H1 (cell line): ENCODE measurements around the gene MORC1. TPM values are rescaled to one million over a fixed set of nuclear protein-coding genes. Genes with fewer than 3 reads are reported as not detected.

ENCODE experiments used
- CTCF ChIA-PET: fragments of 300-600 bp; sonication (Branson Sonifier 250); formaldehyde crosslinking; loops from one replicate; lab custom pipeline; 2021; ENCODE audit not compliant: partially characterized antibody; lab: Charles Lee
- POLR2A ChIA-PET: fragments of 300-600 bp; sonication (Branson Sonifier 250); formaldehyde crosslinking; loops from one replicate; lab custom pipeline; 2021; ENCODE audit warnings: inconsistent platforms; ENCODE audit not compliant: partially characterized antibody; lab: Charles Lee
- DNase-seq, 2 experiments: peaks; one replicate each; pipeline versions ENCODE4 v3.0.0 to v3.0.0-alpha.2; 2010 to 2022; ENCODE audit warnings: low spot score in 2 of 2, low read depth in 1 of 2, mixed read lengths in 1 of 2
- FAIRE-seq: peaks from 2 replicates; lab custom pipeline; 2011; peaks lifted over from hg19 to GRCh38; lab: Jason Lieb, UNC
- H2AFZ ChIP-seq: 2 replicates; pipeline ENCODE4 v1.8.1; 2012; ENCODE audit warnings: low read length, inconsistent platforms
- H2AK5ac ChIP-seq: 2 replicates; pipeline ENCODE4 v1.6.1; 2013; ENCODE audit warnings: low read depth, low read length
- H2BK120ac ChIP-seq: replicated peaks from 2 replicates; pipeline ENCODE3; 2013; ENCODE audit warnings: low read depth, low read length, inconsistent platforms
- H2BK12ac ChIP-seq: 2 replicates; pipeline ENCODE4 v1.6.1; 2013; ENCODE audit warnings: low read depth, low read length
- H2BK15ac ChIP-seq: 2 replicates; pipeline ENCODE4 v1.6.1; 2013; ENCODE audit warnings: low read length
- H2BK20ac ChIP-seq: 2 replicates; pipeline ENCODE4 v1.6.1; 2013; ENCODE audit warnings: low read length
- H2BK5ac ChIP-seq: 2 replicates; pipeline ENCODE4 v1.6.1; 2013; ENCODE audit warnings: low read depth, low read length
- H3K14ac ChIP-seq: 2 replicates; pipeline ENCODE4 v1.6.1; 2013; ENCODE audit warnings: inconsistent platforms; ENCODE audit not compliant: insufficient read length
- H3K18ac ChIP-seq: 2 replicates; pipeline ENCODE4 v1.6.1; 2013; ENCODE audit warnings: low read length; ENCODE audit errors: extremely low read depth
- H3K23ac ChIP-seq: 2 replicates; pipeline ENCODE4 v1.6.1; 2013; ENCODE audit warnings: inconsistent platforms; ENCODE audit not compliant: insufficient read length
- H3K23me2 ChIP-seq: 2 replicates; pipeline ENCODE4 v1.6.1; 2013; ENCODE audit warnings: low read depth, low read length
- H3K27ac ChIP-seq: 2 replicates; pipeline ENCODE4 v1.6.1; 2011; ENCODE audit warnings: low read depth, low read length, inconsistent platforms
- H3K27me3 ChIP-seq, 4 experiments: replicated peaks in 1 of 4; 1 replicate in 1 of 4; 2 replicates in 3 of 4; pipeline versions ENCODE4 v1.6.1 to v1.8.1; 2011 to 2013; ENCODE audit warnings: low read length in 3 of 4, mild to moderate bottlenecking in 3 of 4, inconsistent platforms in 2 of 4, mixed read lengths in 2 of 4, moderate library complexity in 1 of 4; ENCODE audit not compliant: control insufficient read depth in 3 of 4, insufficient read depth in 3 of 4; ENCODE audit errors: extremely low read depth in 1 of 4
- H3K36me3 ChIP-seq, 4 experiments: 2 replicates each; pipeline versions ENCODE4 v1.6.1 to v1.8.1; 2011 to 2013; ENCODE audit warnings: mild to moderate bottlenecking in 4 of 4, low read length in 3 of 4, moderate library complexity in 2 of 4, control low read depth in 1 of 4, inconsistent platforms in 1 of 4; ENCODE audit not compliant: insufficient read depth in 4 of 4, control insufficient read depth in 2 of 4
- H3K4ac ChIP-seq: replicated peaks from 2 replicates; pipeline ENCODE3; 2013; ENCODE audit warnings: low read length, low read depth, mixed read lengths, inconsistent platforms; ENCODE audit not compliant: insufficient read length
- H3K4me1 ChIP-seq, 4 experiments: replicated peaks in 1 of 4; 1 replicate in 1 of 4; 2 replicates in 3 of 4; pipeline versions ENCODE4 v1.6.1 to v1.8.1; 2011 to 2013; ENCODE audit warnings: low read length in 3 of 4, inconsistent platforms in 2 of 4, mixed read lengths in 1 of 4; ENCODE audit not compliant: insufficient read depth in 4 of 4, control insufficient read depth in 3 of 4
- H3K4me2 ChIP-seq, 2 experiments: 2 replicates each; pipeline versions ENCODE4 v1.6.1 to v1.8.1; 2011 to 2013; ENCODE audit warnings: low read depth in 2 of 2, low read length in 2 of 2, control low read depth in 1 of 2, inconsistent platforms in 1 of 2, mild to moderate bottlenecking in 1 of 2; ENCODE audit not compliant: insufficient read depth in 1 of 2
- H3K4me3 ChIP-seq, 4 experiments: fragments of 200-600, 300-600 bp in 1 of 4; sonication (generic), shearing (Covaris generic), sonication (Bioruptor Twin) in 1 of 4; 2 replicates each; pipeline versions ENCODE4 v1.5.1 to v1.8.1; 2011 to 2016; ENCODE audit warnings: low read length in 4 of 4, low read depth in 3 of 4, control low read depth in 2 of 4, inconsistent platforms in 2 of 4, mild to moderate bottlenecking in 2 of 4, mixed read lengths in 1 of 4, moderate library complexity in 1 of 4; ENCODE audit not compliant: insufficient read depth in 2 of 4; ENCODE audit errors: extremely low read depth in 1 of 4
- H3K56ac ChIP-seq: replicated peaks from 2 replicates; pipeline ENCODE3; 2013; ENCODE audit warnings: low read depth, mild to moderate bottlenecking, mixed read lengths, low read length, inconsistent platforms; ENCODE audit not compliant: insufficient read length
- H3K79me1 ChIP-seq: 2 replicates; pipeline ENCODE4 v1.6.1; 2013; ENCODE audit warnings: low read depth, low read length, control low read depth
- H3K79me2 ChIP-seq, 2 experiments: 2 replicates each; pipeline versions ENCODE4 v1.6.1 to v1.8.1; 2012 to 2013; ENCODE audit warnings: low read length in 2 of 2, mild to moderate bottlenecking in 2 of 2, inconsistent platforms in 1 of 2; ENCODE audit not compliant: insufficient read depth in 2 of 2, control insufficient read depth in 1 of 2
- H3K9ac ChIP-seq, 4 experiments: replicated peaks in 1 of 4; 1 replicate in 1 of 4; 2 replicates in 3 of 4; pipeline versions ENCODE4 v1.6.1 to v1.8.1; 2011 to 2013; ENCODE audit warnings: low read depth in 3 of 4, low read length in 3 of 4, control low read depth in 2 of 4, mild to moderate bottlenecking in 2 of 4, moderate library complexity in 2 of 4, inconsistent platforms in 1 of 4; ENCODE audit errors: extremely low read depth in 1 of 4
- H3K9me3 ChIP-seq, 2 experiments: 2 replicates each; pipeline versions ENCODE4 v1.6.1 to v1.8.1; 2012 to 2013; ENCODE audit warnings: mild to moderate bottlenecking in 2 of 2, moderate library complexity in 2 of 2, control low read depth in 1 of 2, inconsistent platforms in 1 of 2, low read depth in 1 of 2, low read length in 1 of 2, mixed read lengths in 1 of 2; ENCODE audit not compliant: insufficient read depth in 2 of 2
- H4K20me1 ChIP-seq, 2 experiments: replicated peaks in 1 of 2; 2 replicates each; pipeline versions ENCODE3 to v1.8.1; 2011 to 2013; ENCODE audit warnings: inconsistent platforms in 2 of 2, low read length in 2 of 2, mild to moderate bottlenecking in 1 of 2; ENCODE audit not compliant: insufficient read depth in 2 of 2, control insufficient read depth in 1 of 2
- H4K5ac ChIP-seq: 2 replicates; pipeline ENCODE4 v1.6.1; 2013; ENCODE audit warnings: low read length, low read depth, mixed read lengths, inconsistent platforms; ENCODE audit not compliant: insufficient read length
- H4K8ac ChIP-seq: 2 replicates; pipeline ENCODE4 v1.8.0; 2013; ENCODE audit warnings: mild to moderate bottlenecking, moderate library complexity, low read length, inconsistent platforms; ENCODE audit not compliant: insufficient read depth; ENCODE audit errors: extremely low read depth
- H4K91ac ChIP-seq: replicated peaks from 2 replicates; pipeline ENCODE3; 2013; ENCODE audit warnings: low read length, mixed read lengths, inconsistent platforms; ENCODE audit not compliant: insufficient read length
- BACH1 ChIP-seq: IDR thresholded peaks from 2 replicates; pipeline ENCODE4 v1.6.1; 2012; ENCODE audit warnings: low read length, improper control_type of control experiment
- HDAC2 ChIP-seq, 2 experiments: fragments of 300-600 bp in 1 of 2; sonication (generic) in 1 of 2; IDR thresholded peaks; 2 replicates each; pipeline ENCODE4 v1.6.1; 2011 to 2012; ENCODE audit warnings: low read depth in 2 of 2, low read length in 2 of 2, mild to moderate bottlenecking in 2 of 2, moderate library complexity in 2 of 2, borderline replicate concordance in 1 of 2, inconsistent platforms in 1 of 2
- RNF2 ChIP-seq: fragments of 200-900, 300-1000 bp; sonication (generic); IDR thresholded peaks from 2 replicates; pipeline ENCODE4 v1.7.1; 2016; ENCODE audit warnings: borderline replicate concordance, low read depth, mild to moderate bottlenecking, antibody characterized with exemption, low read length; ENCODE audit not compliant: poor library complexity, severe bottlenecking; ENCODE audit errors: missing control alignments
- SIX5 ChIP-seq: IDR thresholded peaks from 2 replicates; pipeline ENCODE4 v1.6.1; 2011; ENCODE audit warnings: mild to moderate bottlenecking, low read depth, low read length
- TAF7 ChIP-seq: optimal IDR thresholded peaks from 2 replicates; pipeline ENCODE3; 2011; ENCODE audit warnings: low read depth, mild to moderate bottlenecking, inconsistent platforms, low read length, moderate library complexity, borderline replicate concordance
- ZNF274 ChIP-seq: IDR thresholded peaks from 2 replicates; pipeline ENCODE4 v1.7.0; 2012; ENCODE audit warnings: low read length, borderline replicate concordance; ENCODE audit errors: extremely low read depth
- WGBS, 2 experiments: shearing (Covaris generic) in 1 of 2; methylation state at CpG; one replicate each; pipeline versions ENCODE4 v1.1.6 to v1.1.7; 2013 to 2015; ENCODE audit warnings: low lambda C conversion rate in 2 of 2, mixed read lengths in 2 of 2, inconsistent platforms in 1 of 2, low coverage in 1 of 2, missing lambda C conversion rate in 1 of 2; ENCODE audit not compliant: insufficient replicate concordance in 2 of 2, insufficient coverage in 1 of 2, insufficient read length in 1 of 2; ENCODE audit errors: extremely low coverage in 1 of 2, missing lambda C conversion rate in 1 of 2; 5-methylcytosine and 5-hydroxymethylcytosine counted together
- polyA plus RNA-seq, 7 experiments: library from polyadenylated mRNA; depleted of rRNA in 3 of 7; stranded (reverse) in 5 of 7; unstranded in 2 of 7; fragments of >200 nt in 5 of 7; fragments of 200-250 nt in 2 of 7; gene quantifications; 1 replicate in 5 of 7; 2 replicates in 1 of 7; 4 replicates in 1 of 7; pipeline versions ENCODE4 v1.2.1 to v1.2.3, GENCODE V29; 2011 to 2013; ENCODE audit warnings: missing spikeins in 2 of 7, mixed read lengths in 2 of 7
- total RNA-seq: library from RNA; stranded (reverse); fragmentation: NEBNext Ultra II Directional; extraction: Animal tissue kit (Norgen Biotek cat#: 25700); gene quantifications from 2 replicates; pipeline ENCODE4 v1.2.1, GENCODE V29; 2021

The MORC1 gene
- total and polyA plus RNA-seq, 2 of the 8 experiments (the other 6 are each of a cell fraction or from before 2014, with no cell fraction given), result not detected

DNA sequence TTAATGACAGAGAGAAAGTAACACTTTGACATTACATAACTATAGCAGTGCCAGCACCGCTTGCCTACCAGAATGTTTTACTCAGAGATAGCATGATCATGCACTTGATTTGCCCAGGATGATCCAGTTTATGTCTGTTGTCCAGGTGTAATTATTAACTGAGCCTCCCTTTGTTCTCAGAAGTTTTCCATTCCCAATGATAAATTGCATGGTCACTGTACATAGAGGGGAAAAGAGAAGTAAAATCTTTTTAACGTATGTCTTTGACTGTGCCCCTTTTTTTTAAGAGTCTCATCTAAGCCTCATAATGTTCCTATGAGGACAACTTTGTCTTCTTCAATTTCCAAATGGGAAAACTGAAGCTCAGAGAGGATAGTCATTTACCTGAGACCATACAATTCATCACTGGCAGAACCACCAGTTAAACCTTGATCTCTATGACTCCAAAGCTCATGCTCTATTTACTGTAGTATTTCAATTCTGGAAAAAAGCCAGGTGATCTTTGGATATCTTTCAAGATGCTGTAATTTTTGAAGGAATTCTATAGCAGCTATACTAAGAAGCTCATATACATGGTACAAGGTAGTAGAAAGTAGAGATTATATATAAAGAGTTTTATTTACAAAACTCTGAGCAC, 43.7 kb upstream of the MORC1 start:
- H3K23ac ChIP-seq, result no peak overlapping the region
- no peaks in the 10 kb centered on the region for H3K23me2 ChIP-seq
- no peak overlapping the region for H3K4ac ChIP-seq
- H2BK5ac ChIP-seq, result no peak overlapping the region
- DNase-seq (no peak), FAIRE-seq (no peak)
- H3K27me3 ChIP-seq, result no peaks in the 10 kb centered on the region; a peak in 1 of 7 replicates
- H4K91ac ChIP-seq, result no peak overlapping the region
- H2BK120ac ChIP-seq, result no peak overlapping the region
- H2AK5ac ChIP-seq, result no peak overlapping the region
- no peak overlapping the region for H4K8ac ChIP-seq
- H3K9me3 ChIP-seq, result no peaks in the 10 kb centered on the region
- no peaks in the 10 kb centered on the region for H3K4me1 ChIP-seq
- no peak overlapping the region for H3K4me2 ChIP-seq
- H3K56ac ChIP-seq, result no peak overlapping the region
- H3K18ac ChIP-seq, result no peak overlapping the region
- no peak for TF ChIP-seq RNF2
- no peak for TF ChIP-seq HDAC2 (IDR thresholded peaks at IDR 0.05; ENCODE audit: borderline replicate concordance in 1 of 2, low read depth in 2 of 2, low read length in 2 of 2)
- TF ChIP-seq ZNF274, result no peak
- no peak for TF ChIP-seq TAF7
- TF ChIP-seq SIX5, result no peak
- no peak for TF ChIP-seq BACH1
- POLR2A ChIA-PET, result no interaction called here
- no peak overlapping the region for H4K5ac ChIP-seq
- no peak overlapping the region for H2BK12ac ChIP-seq
- no peak overlapping the region for H3K27ac ChIP-seq
- H3K14ac ChIP-seq, result no peak overlapping the region
- no peaks in the 10 kb centered on the region for H3K79me1 ChIP-seq
- no peaks in the 10 kb centered on the region for H3K36me3 ChIP-seq
- no peaks in the 10 kb centered on the region for H3K79me2 ChIP-seq
- no peak overlapping the region for H2BK15ac ChIP-seq
- no peaks in the 10 kb centered on the region for H4K20me1 ChIP-seq
- 82% methylated on average over 2 of the region's 2 CpGs; no CpG with 5 or more reads in 1 of the 2 experiments for WGBS, 2 experiments
- H3K9ac ChIP-seq, result no peak overlapping the region
- no peak overlapping the region for H2AFZ ChIP-seq
- H3K4me3 ChIP-seq, result no peak overlapping the region
- H2BK20ac ChIP-seq, result no peak overlapping the region
- CTCF ChIA-PET, result interaction anchor here (0.5 to 1.4 kb wide), 3 partner anchors 13 to 66 kb away, joined by 3 read pairs; no protein-coding TSS in a partner anchor
